GM19023 (cell line): ENCODE results near the gene NCOA5.

ENCODE experiments used
- ATAC-seq: cut with Tn5 transposase; IDR thresholded peaks from one replicate; pipeline ENCODE4 v1.9.1; 2021; ENCODE audit warnings: mild to moderate bottlenecking, moderate library complexity; ENCODE audit not compliant: unreplicated experiment

NCOA5 gene

DNA sequence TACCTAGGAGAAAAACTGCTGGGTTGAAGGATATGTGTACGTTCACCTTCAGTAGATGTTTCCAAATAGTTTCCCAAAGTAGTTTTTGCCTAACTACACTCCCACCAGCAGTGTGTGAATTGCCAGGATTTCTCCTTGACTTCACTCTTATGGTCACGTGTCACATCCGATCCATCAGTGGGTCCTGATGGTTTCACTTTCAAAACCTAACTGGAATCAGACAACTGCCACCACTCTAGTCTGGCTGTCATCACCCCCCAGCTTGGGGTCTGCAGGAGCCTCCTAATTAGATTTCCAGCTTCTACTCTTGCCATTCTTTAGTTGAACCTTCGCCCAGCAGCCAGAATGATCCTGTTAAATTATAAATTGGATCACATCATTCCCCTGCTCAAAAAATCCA, 69.2 kb downstream of the NCOA5 start:
- no peak for ATAC-seq

DNA sequence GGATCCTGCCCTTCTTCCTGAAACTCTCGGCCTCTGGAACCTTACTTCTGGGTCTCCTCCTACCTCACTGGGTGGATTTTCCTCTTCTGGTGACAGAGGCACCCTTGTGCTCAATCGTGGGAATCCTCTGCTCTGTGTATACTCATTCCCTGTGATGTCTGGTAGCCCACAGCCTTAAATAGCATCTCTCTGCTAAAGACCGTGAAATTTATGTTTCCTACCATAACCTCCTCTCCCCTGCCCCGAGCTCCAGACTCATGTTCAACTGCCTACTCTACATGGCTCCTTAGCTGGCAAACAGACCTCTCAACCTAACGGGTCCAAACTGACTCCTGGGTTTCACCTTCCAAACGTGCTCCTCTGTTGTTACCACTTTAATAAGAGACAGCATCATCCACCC, 71.2 kb downstream of the NCOA5 start:
- ATAC-seq = no peak

DNA sequence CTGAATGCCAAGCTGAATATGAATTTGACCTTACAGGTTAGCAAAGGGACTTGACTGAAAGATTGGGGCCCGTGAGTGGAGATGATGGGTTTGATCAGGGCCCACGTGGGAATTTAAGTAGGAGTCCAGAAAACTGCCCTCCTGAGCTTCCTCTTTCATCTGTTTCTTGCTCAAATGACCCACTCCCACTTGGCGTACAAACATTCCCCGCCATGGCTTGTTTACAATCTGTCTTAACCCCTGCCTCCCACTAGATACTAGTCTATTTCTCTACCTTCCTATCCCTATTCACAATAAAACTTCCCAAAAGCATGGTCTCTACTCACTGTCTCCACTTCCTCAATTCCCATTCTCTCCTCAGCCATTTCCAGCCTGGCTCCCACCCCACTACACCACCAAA, 71.7 kb downstream of the NCOA5 start:
- ATAC-seq = no peak

DNA sequence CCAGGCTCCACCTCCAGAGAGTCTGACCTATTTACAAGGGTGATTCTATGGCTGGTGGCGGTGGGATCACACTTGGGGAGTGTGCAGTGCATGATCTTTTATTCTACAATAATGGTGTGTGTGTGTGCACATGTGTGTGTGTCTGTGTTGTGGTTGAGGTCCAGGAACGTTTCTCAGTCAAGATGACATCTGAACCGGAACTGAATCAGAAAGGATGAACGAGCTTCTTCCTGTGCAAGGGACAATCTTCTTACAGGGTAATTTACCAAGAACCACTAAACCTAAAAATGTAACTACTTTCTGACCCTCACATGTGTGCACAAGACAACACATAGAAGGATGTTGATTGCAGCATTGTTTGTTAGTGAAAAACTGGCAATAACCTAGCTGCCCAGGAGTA, 72.5 kb downstream of the NCOA5 start:
- ATAC-seq = no peak

DNA sequence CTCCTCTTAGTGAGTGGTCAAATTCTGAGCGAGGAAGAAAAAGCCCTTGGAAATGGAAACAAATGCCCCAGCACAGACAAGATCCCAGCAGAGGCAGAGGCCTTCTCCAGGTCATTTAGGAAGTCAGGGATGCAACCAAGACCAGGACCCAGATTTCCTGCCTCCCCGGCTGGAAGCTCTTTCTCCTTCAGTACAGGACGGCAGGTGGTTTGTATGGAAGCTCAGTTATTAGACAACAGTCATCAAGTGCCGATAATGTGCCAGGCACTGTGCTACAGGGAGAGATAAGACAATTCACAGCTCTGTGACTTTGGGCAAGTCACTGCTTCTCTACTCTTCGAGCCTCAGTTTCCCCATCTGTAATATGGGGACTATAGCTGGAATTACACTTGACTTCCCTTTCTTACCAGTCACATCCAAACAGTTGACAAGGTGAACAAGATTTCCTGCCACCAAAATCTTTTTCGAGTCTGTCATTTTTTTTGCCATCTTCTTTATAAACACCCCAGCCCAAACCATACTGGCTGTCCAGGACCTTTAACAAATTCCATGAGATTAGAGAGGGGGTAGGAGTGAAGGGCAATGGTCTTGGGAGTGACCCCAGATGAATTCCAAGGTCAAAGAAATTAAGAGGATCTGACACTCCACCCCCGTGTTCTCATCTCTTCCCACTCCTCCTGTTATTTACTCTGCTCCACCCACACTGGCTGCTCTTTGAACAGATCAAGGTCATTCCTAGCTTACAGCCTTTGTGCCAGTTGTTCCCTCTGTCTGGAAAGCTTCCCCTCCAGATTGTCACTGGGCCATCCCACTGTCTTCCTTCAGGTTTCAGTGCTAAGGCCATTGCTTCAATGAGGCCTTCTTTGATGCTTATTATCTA, 75.0 kb downstream of the NCOA5 start:
- ATAC-seq = no peak

DNA sequence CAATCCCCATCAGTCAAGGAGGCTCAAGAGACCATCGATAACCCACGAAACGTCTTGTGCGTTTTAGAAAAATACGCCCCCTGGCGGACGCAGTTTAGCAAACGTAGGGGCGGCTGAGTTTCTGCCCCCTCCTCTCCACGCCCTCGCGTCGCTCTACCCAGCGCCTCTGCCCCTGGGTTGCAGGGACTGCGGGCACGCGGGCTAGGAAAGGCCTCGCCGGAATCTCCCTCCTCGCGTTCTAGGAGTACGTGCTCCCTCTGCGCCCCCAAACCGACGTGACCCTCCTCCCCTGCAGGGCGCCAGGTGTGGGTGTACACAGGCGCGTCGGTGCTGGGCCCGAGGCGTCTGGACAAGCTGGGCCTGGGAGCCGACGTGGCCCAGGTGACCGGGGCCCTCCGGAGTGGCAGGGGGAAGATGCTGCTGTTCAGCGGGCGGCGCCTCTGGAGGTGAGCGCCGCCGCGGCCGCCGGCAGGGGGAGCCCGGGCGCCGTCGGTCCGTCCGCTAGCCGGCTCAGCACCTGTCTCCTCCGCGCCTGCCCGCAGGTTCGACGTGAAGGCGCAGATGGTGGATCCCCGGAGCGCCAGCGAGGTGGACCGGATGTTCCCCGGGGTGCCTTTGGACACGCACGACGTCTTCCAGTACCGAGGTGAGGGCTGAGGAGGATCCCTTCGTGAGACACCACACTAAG, 75.8 kb downstream of the NCOA5 start:
- no peak for ATAC-seq

DNA sequence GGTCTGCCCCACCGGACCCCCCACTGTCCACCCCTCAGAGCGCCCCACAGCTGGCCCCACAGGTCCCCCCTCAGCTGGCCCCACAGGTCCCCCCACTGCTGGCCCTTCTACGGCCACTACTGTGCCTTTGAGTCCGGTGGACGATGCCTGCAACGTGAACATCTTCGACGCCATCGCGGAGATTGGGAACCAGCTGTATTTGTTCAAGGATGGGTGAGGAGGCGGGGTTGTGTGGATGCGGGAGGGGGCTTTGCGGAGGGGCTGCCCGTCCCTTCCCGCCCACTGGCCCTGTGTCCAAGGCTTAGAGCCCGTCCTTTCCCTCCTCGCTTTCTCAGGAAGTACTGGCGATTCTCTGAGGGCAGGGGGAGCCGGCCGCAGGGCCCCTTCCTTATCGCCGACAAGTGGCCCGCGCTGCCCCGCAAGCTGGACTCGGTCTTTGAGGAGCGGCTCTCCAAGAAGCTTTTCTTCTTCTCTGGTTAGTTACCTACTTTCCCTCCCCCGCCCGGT, 76.4 kb downstream of the NCOA5 start:
- ATAC-seq = no peak

DNA sequence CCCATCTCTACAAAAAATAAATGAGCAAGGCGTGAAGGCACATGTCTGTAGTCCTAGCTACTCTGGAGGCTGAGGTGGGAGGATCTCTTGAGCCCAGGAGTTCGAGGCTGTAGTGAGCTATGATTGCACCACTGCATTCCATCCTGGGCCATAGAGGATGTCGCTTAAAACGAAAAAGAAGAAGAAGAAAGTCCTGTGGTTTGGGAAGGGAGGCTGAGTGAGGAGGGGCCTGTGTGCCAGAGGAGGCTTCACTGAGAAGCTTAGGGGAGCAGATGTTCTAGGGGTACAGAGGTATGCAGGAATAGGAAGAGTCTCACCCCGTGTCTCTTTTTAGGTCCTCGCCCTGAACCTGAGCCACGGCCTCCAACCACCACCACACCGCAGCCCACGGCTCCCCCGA, 76.8 kb downstream of the NCOA5 start:
- ATAC-seq = no peak

DNA sequence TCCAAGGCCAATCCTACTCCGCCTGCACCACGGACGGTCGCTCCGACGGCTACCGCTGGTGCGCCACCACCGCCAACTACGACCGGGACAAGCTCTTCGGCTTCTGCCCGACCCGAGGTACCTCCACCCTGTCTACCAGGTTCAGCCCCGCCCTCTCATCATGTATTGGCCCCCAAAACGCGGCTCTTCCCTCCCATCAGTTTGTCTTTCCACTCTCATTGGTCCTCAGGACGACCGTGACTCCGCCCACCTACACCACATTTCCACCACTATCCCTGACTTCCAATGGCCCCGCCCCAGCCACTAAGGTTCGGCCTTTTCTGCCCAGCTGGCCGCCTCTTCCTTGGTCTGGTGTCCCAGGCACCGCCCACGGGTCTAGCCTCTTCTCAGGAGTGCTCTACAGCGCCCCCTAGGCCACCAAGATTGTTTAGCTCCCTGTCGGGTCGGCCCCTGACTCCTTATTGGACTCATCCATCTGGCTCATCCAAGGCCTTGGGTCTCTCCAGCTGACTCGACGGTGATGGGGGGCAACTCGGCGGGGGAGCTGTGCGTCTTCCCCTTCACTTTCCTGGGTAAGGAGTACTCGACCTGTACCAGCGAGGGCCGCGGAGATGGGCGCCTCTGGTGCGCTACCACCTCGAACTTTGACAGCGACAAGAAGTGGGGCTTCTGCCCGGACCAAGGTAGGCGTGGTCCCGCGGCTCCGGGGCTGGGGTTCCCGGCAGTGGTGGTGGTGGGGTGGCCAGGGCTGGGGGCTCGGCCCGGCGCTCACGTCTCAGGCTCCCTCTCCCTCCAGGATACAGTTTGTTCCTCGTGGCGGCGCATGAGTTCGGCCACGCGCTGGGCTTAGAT, 77.9 kb downstream of the NCOA5 start:
- ATAC-seq = no peak
